Measurements from ENCODE around the gene SLC13A4. TPM values are rescaled to one million over a fixed set of nuclear protein-coding genes. Genes with fewer than 3 reads are reported as not detected.

Gene SLC13A4
- total RNA-seq, 1 experiment from 2014 or later = not detected

DNA sequence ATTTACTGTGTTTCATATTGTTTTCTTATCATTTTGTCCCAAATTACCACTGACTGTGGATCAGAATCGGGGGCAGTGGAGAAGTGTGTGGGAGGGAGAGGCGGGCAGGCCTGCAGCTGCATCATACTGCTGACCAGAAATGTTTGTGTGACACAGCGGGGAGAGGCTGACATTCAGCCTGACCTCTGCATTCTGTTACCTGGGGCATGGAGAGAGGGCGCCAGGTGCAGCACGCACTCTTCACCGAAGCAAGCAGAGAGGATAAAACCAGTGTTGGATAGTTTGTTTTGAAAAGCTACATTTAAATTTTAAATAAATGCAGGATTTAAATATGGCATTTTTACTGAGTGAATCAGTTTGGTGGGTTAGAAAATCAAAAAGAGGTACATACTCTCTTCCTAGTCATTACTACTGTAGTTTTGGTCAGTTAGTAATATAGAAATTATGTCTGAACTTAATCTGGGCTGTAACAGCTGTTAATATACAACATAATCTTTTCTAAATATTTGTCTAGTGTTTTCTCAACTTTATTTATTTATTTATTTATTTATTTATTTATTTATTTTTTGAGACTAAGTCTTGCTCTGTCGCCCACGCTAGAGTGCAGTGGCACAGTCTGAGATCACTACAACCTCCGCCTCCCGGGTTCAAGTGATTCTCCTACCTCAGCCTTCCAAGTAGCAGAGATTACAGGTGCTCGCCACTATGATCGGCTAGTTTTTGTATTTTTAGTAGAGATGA, 74.5 kb downstream of the SLC13A4 start:
- intact Hi-C loops (cut with micrococcal nuclease; ENCODE audit: unreplicated experiment) = no loop called here
- no peak for ATAC-seq
- in situ Hi-C loops (cut with HindIII; ENCODE audit: low pct_unique_long_range_greater_than_20kb, low sequenced_read_pairs) = no loop called here
- no TSS peak for BruUV-seq (replicated peaks)
- ChIA-PET CTCF (no interaction called here), POLR2A (no interaction called here)
- Histone ChIP-seq H3K9me3 (ENCODE audit: control insufficient read depth, insufficient read depth, low read depth, low read length) (no peaks in the 10 kb centered on the region), H3K36me3 (ENCODE audit: control insufficient read depth, insufficient read depth, low read length) (peaks cover 5% of the 10 kb centered on the region; the same call in 1 of the 2 replicates), H3K4me3 (ENCODE audit: low read depth in 2 of 2, low read length in 2 of 2) (no peak overlapping the region), H3K27ac (ENCODE audit: low read length) (no peak overlapping the region), H3K4me1 (ENCODE audit: control insufficient read depth, insufficient read depth, low read length) (no peaks in the 10 kb centered on the region), H3K27me3 (ENCODE audit: control insufficient read depth, insufficient read depth, low read length) (no peaks in the 10 kb centered on the region)
- DNase-seq (ENCODE audit: low read depth, low spot score) = no peak
- no peak for TF ChIP-seq REST (IDR thresholded peaks at IDR 0.05; ENCODE audit: insufficient read depth in 1 of 2, low read depth in 2 of 2, low read length in 1 of 2)
- TF ChIP-seq CTCF (IDR thresholded peaks at IDR 0.05) = no peak
- no peak for TF ChIP-seq SIN3A (IDR thresholded peaks at IDR 0.05; ENCODE audit: borderline replicate concordance, insufficient read depth, low read depth, low read length)
- TF ChIP-seq TCF7L2 (IDR thresholded peaks at IDR 0.05; ENCODE audit: low read depth, low read length) = no peak
- no peak for TF ChIP-seq POLR2AphosphoS5 (IDR thresholded peaks at IDR 0.05; ENCODE audit: low read depth, low read length)

- DNase-seq (ENCODE audit: low read depth, low spot score) (no peak), ATAC-seq (peak; percentile 26; the same call in 1 of the 2 replicates)
- BruUV-seq (replicated peaks) = no TSS peak
- POLR2A ChIA-PET = no interaction called here
- intact Hi-C loops (cut with micrococcal nuclease; ENCODE audit: unreplicated experiment) = no loop called here
- H3K9me3 ChIP-seq (ENCODE audit: control insufficient read depth, insufficient read depth, low read depth, low read length) = no peaks in the 10 kb centered on the region
- CTCF ChIA-PET = no interaction called here
- peaks cover 13% of the 10 kb centered on the region; the same call in 1 of the 2 replicates for H3K36me3 ChIP-seq (ENCODE audit: control insufficient read depth, insufficient read depth, low read length)
- H3K4me1 ChIP-seq (ENCODE audit: control insufficient read depth, insufficient read depth, low read length) = no peaks in the 10 kb centered on the region
- in situ Hi-C loops (cut with HindIII; ENCODE audit: low pct_unique_long_range_greater_than_20kb, low sequenced_read_pairs) = no loop called here
- TF ChIP-seq REST (IDR thresholded peaks at IDR 0.05; ENCODE audit: insufficient read depth in 1 of 2, low read depth in 2 of 2, low read length in 1 of 2) = no peak
- no peak for TF ChIP-seq SIN3A (IDR thresholded peaks at IDR 0.05; ENCODE audit: borderline replicate concordance, insufficient read depth, low read depth, low read length)
- TF ChIP-seq CTCF (IDR thresholded peaks at IDR 0.05) = no peak
- TF ChIP-seq TCF7L2 (IDR thresholded peaks at IDR 0.05; ENCODE audit: low read depth, low read length) = no peak
- TF ChIP-seq POLR2AphosphoS5 (IDR thresholded peaks at IDR 0.05; ENCODE audit: low read depth, low read length) = no peak
- H3K4me3 ChIP-seq (ENCODE audit: low read depth in 2 of 2, low read length in 2 of 2) = no peak overlapping the region
- no peaks in the 10 kb centered on the region for H3K27me3 ChIP-seq (ENCODE audit: control insufficient read depth, insufficient read depth, low read length)
- no peak overlapping the region for H3K27ac ChIP-seq (ENCODE audit: low read length)
Observed at GRCh38 chr7:135650831-135651573, 77.0 kb downstream of the SLC13A4 start.
